ENCODE measurements around the gene DNM3. TPM values are rescaled to one million over a fixed set of nuclear protein-coding genes. Genes with fewer than 3 reads are reported as not detected.

The DNM3 gene
- total RNA-seq, 1 donor from 2014 or later, result 1.8 TPM

- H3K4me3 ChIP-seq (ENCODE audit: low read depth, low read length), result no peak overlapping the region
- no peak for TF ChIP-seq CTCF (conservative IDR thresholded peaks at IDR 0.05; ENCODE audit: low read depth, low read length)
- no peak for DNase-seq (ENCODE audit: low read depth)
These were observed 609.7 kb downstream of the DNM3 start for GRCh38 chr1:172451002-172451443.

GRCh38 chr1:172452536-172453152 is 611.3 kb downstream of the DNM3 start:
- no peak overlapping the region for H3K4me3 ChIP-seq (ENCODE audit: low read depth, low read length)
- no peak for TF ChIP-seq CTCF (conservative IDR thresholded peaks at IDR 0.05; ENCODE audit: low read depth, low read length)
- DNase-seq (ENCODE audit: low read depth), result no peak

GRCh38 chr1:172453153-172453545 is 611.9 kb downstream of the DNM3 start:
- no peak for DNase-seq (ENCODE audit: low read depth)
- no peak for TF ChIP-seq CTCF (conservative IDR thresholded peaks at IDR 0.05; ENCODE audit: low read depth, low read length)

GRCh38 chr1:172453607-172454006 is 612.3 kb downstream of the DNM3 start:
- no peak overlapping the region for H3K4me3 ChIP-seq (ENCODE audit: low read depth, low read length)
- DNase-seq (ENCODE audit: low read depth), result no peak
- no peak for TF ChIP-seq CTCF (conservative IDR thresholded peaks at IDR 0.05; ENCODE audit: low read depth, low read length)

More at GRCh38 chr1:172453153-172453545, 611.9 kb downstream of the DNM3 start:
- H3K4me3 ChIP-seq (ENCODE audit: low read depth, low read length), result no peak overlapping the region

GRCh38 chr1:172455451-172455850 is 614.2 kb downstream of the DNM3 start:
- no peak overlapping the region for H3K4me3 ChIP-seq (ENCODE audit: low read depth, low read length)
- no peak for TF ChIP-seq CTCF (conservative IDR thresholded peaks at IDR 0.05; ENCODE audit: low read depth, low read length)
- no peak for DNase-seq (ENCODE audit: low read depth)

GRCh38 chr1:172456344-172456769 is 615.1 kb downstream of the DNM3 start:
- DNase-seq (ENCODE audit: low read depth), result no peak
- H3K4me3 ChIP-seq (ENCODE audit: low read depth, low read length), result no peak overlapping the region
- TF ChIP-seq CTCF (conservative IDR thresholded peaks at IDR 0.05; ENCODE audit: low read depth, low read length), result no peak

- DNase-seq (ENCODE audit: low read depth), result no peak
- TF ChIP-seq CTCF (conservative IDR thresholded peaks at IDR 0.05; ENCODE audit: low read depth, low read length), result no peak
- H3K4me3 ChIP-seq (ENCODE audit: low read depth, low read length), result no peak overlapping the region
These were observed 616.3 kb downstream of the DNM3 start for GRCh38 chr1:172457479-172458130.

Data from epithelial cell of proximal tubule (primary cell).